Mesendoderm (in vitro differentiated cells): ENCODE measurements around the gene ABCG4.

Source experiments
- DNase-seq: peaks from one replicate; pipeline ENCODE4 v3.0.0; 2013
- H2AK5ac ChIP-seq: 2 replicates; pipeline ENCODE4 v1.6.1; 2013; ENCODE audit warnings: low read length, inconsistent platforms
- H2BK120ac ChIP-seq: 2 replicates; pipeline ENCODE4 v1.6.1; 2013; ENCODE audit warnings: low read depth, mild to moderate bottlenecking, low read length, moderate library complexity, mixed read lengths
- H2BK15ac ChIP-seq: replicated peaks from 2 replicates; pipeline ENCODE4 v1.6.1; 2013; ENCODE audit warnings: low read depth, mild to moderate bottlenecking, moderate library complexity
- H2BK5ac ChIP-seq: 2 replicates; pipeline ENCODE4 v1.6.1; 2013; ENCODE audit warnings: low read length, inconsistent platforms
- H3K18ac ChIP-seq: 2 replicates; pipeline ENCODE4 v1.6.1; 2013; ENCODE audit warnings: mild to moderate bottlenecking, low read length, mixed read lengths
- H3K23ac ChIP-seq: one replicate; pipeline ENCODE4 v1.6.1; 2013; ENCODE audit warnings: low read length
- H3K27ac ChIP-seq: 2 replicates; pipeline ENCODE4 v1.5.1; 2013; ENCODE audit warnings: low read depth, mild to moderate bottlenecking, inconsistent platforms, low read length, moderate library complexity
- H3K27me3 ChIP-seq: 2 replicates; pipeline ENCODE4 v1.6.1; 2013; ENCODE audit warnings: low read length, control low read depth, mild to moderate bottlenecking, inconsistent platforms; ENCODE audit not compliant: insufficient read depth, poor library complexity
- H3K36me3 ChIP-seq: 2 replicates; pipeline ENCODE4 v1.6.1; 2013; ENCODE audit warnings: low read length, inconsistent platforms; ENCODE audit not compliant: control insufficient read depth, insufficient read depth
- H3K4ac ChIP-seq: one replicate; pipeline ENCODE4 v1.6.1; 2013; ENCODE audit warnings: low read depth, mild to moderate bottlenecking, low read length, moderate library complexity
- H3K4me1 ChIP-seq: 2 replicates; pipeline ENCODE4 v1.6.1; 2013; ENCODE audit warnings: low read depth, low read length, inconsistent platforms; ENCODE audit not compliant: control insufficient read depth
- H3K4me2 ChIP-seq: 2 replicates; pipeline ENCODE4 v1.6.1; 2013; ENCODE audit warnings: low read length
- H3K4me3 ChIP-seq: 2 replicates; pipeline ENCODE4 v1.5.1; 2013; ENCODE audit warnings: mild to moderate bottlenecking, low read length
- H3K56ac ChIP-seq: one replicate; pipeline ENCODE4 v1.6.1; 2013; ENCODE audit warnings: low read length
- H3K79me1 ChIP-seq: 2 replicates; pipeline ENCODE4 v1.6.1; 2013; ENCODE audit warnings: low read length, inconsistent platforms
- H3K79me2 ChIP-seq: 2 replicates; pipeline ENCODE4 v1.6.1; 2013; ENCODE audit warnings: mild to moderate bottlenecking, low read length; ENCODE audit not compliant: control insufficient read depth, insufficient read depth
- H3K9ac ChIP-seq: 2 replicates; pipeline ENCODE4 v1.6.1; 2013; ENCODE audit warnings: low read length, inconsistent platforms
- H4K5ac ChIP-seq: one replicate; pipeline ENCODE4 v1.6.1; 2013; ENCODE audit warnings: low read length
- H4K8ac ChIP-seq: one replicate; pipeline ENCODE4 v1.6.1; 2013; ENCODE audit warnings: low read depth, mild to moderate bottlenecking, control low read depth, low read length, moderate library complexity
- WGBS: extraction: QIAGEN DNeasy Blood & Tissue Kit; methylation state at CpG from one replicate; pipeline ENCODE4 v1.1.7; 2013; ENCODE audit warnings: low lambda C conversion rate, missing lambda C conversion rate; ENCODE audit not compliant: insufficient coverage; ENCODE audit errors: extremely low coverage; 5-methylcytosine and 5-hydroxymethylcytosine counted together

Gene ABCG4

DNA sequence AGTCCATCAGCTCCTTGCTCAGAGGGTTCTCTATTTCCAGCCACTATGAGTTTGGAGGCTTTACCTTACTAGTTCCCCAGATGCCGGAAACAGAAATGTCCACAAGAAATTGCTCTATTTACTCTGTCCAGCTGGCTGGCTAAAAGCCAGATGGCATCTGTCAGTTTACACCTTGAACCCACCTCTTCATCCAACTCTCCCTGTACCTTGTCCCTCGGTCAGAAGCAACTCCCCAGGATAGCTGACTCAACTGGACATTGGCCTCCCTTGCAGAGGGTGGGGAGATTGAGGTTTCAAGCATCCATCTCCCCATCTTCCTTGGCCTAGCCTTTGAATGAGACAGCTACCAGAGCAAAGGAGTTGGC, 40.0 kb upstream of the ABCG4 start:
- Histone ChIP-seq H4K8ac (no peak overlapping the region), H3K4me1 (peaks cover 13% of the 10 kb centered on the region), H3K4ac (no peak overlapping the region), H3K79me2 (no peaks in the 10 kb centered on the region), H2BK15ac (no peak overlapping the region), H4K5ac (no peak overlapping the region), H3K27ac (no peak overlapping the region), H2AK5ac (no peak overlapping the region), H3K18ac (no peak overlapping the region), H3K4me3 (no peak overlapping the region), H2BK120ac (no peak overlapping the region), H3K79me1 (no peaks in the 10 kb centered on the region), H3K27me3 (no peaks in the 10 kb centered on the region), H3K36me3 (no peaks in the 10 kb centered on the region), H3K23ac (no peak overlapping the region), H3K56ac (no peak overlapping the region), H2BK5ac (no peak overlapping the region), H3K4me2 (peak overlapping the region; percentile 1), H3K9ac (no peak overlapping the region)
- no peak for DNase-seq
- no CpG with 5 or more reads among the region's 2 CpGs for WGBS

DNA sequence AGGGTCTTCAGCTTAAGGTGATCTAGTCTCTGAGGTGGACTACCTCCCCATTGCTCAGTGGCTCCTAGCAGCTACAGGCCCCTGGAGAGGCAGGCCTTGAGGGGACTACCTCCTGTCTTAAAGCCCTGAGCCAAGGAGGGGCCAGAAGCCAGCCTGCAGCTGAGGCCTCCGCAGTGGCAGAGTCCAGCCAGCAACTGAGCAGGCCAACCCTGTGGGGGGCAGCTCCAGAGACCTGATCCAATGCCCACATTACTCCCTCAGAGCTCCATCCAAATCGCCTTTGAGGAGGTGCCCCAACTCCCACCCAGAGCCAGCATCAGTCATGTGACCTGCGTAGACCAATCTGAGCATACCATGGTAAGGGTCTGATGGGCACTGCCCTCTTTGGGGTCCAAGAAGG, 39.0 kb upstream of the ABCG4 start:
- no peaks in the 10 kb centered on the region for H3K27me3 ChIP-seq
- H4K5ac ChIP-seq, result no peak overlapping the region
- no peak overlapping the region for H3K4me2 ChIP-seq
- H2AK5ac ChIP-seq, result no peak overlapping the region
- H3K23ac ChIP-seq, result no peak overlapping the region
- no peak overlapping the region for H2BK5ac ChIP-seq
- WGBS, result no CpG with 5 or more reads among the region's 3 CpGs
- H3K18ac ChIP-seq, result no peak overlapping the region
- H3K79me1 ChIP-seq, result no peaks in the 10 kb centered on the region
- H3K4me3 ChIP-seq, result no peak overlapping the region
- H2BK120ac ChIP-seq, result no peak overlapping the region
- DNase-seq, result no peak
- H3K9ac ChIP-seq, result no peak overlapping the region
- H3K79me2 ChIP-seq, result no peaks in the 10 kb centered on the region
- H2BK15ac ChIP-seq, result no peak overlapping the region
- H3K36me3 ChIP-seq, result no peaks in the 10 kb centered on the region
- no peak overlapping the region for H3K27ac ChIP-seq
- H4K8ac ChIP-seq, result no peak overlapping the region
- H3K56ac ChIP-seq, result no peak overlapping the region
- peaks cover 13% of the 10 kb centered on the region for H3K4me1 ChIP-seq
- H3K4ac ChIP-seq, result no peak overlapping the region

DNA sequence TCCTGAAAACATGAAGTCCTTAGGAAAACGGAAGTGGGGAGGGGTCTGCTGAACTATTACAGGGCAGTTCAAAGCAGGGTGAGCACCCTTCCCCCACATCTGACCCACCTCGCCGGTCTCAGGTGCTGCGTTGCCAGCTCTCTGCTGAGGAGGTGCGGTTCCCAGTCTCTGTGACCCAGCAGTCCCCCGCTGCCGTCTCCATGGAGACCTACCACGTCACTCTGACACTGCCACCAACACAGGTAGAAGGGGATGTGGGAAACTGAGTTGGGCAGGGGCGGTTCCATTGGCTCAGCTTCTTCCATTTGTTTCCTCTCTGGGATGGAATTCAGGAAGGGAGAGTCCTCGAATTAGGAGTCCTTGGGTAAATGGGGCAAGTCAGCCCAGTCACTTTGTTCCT, 38.4 kb upstream of the ABCG4 start:
- no peak overlapping the region for H3K4me3 ChIP-seq
- no peak for DNase-seq
- peak overlapping the region; percentile 15 for H3K56ac ChIP-seq
- no peak overlapping the region for H3K27ac ChIP-seq
- H3K36me3 ChIP-seq, result no peaks in the 10 kb centered on the region
- no peak overlapping the region for H3K4me2 ChIP-seq
- H3K23ac ChIP-seq, result no peak overlapping the region
- H2BK5ac ChIP-seq, result no peak overlapping the region
- peaks cover 13% of the 10 kb centered on the region for H3K4me1 ChIP-seq
- H3K18ac ChIP-seq, result no peak overlapping the region
- H3K27me3 ChIP-seq, result no peaks in the 10 kb centered on the region
- H4K5ac ChIP-seq, result no peak overlapping the region
- H3K9ac ChIP-seq, result no peak overlapping the region
- no peak overlapping the region for H2AK5ac ChIP-seq
- H3K4ac ChIP-seq, result no peak overlapping the region
- no peak overlapping the region for H2BK120ac ChIP-seq
- WGBS, result no CpG with 5 or more reads among the region's 10 CpGs
- H3K79me1 ChIP-seq, result no peaks in the 10 kb centered on the region
- H3K79me2 ChIP-seq, result no peaks in the 10 kb centered on the region
- H4K8ac ChIP-seq, result no peak overlapping the region
- no peak overlapping the region for H2BK15ac ChIP-seq

DNA sequence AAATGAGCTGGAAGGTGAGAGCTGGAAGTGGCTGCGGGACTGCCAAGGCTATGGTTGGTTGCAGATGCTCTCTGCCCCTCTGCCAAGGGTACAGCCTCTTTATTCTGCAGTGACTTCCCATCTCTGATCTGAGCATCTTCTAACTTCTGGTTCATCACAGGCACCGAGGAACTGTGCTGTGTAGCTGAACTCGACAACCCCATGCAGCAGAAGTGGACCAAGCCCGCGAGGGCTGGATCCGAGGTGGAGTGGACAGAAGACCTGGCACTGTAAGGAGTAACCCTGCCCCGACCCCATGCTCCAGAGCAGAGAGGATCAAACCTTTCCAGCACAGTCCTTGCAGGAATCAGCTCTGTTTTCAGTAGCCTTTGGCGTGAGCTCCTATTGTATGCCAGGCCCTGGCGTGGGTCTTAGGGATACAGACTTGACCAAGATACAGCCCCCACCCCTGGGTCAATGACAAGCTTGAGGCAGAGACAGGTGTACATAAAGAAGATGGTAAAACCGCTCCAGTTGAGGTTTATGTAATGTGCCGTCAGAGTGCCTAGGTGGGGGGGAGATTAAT, 37.4 kb upstream of the ABCG4 start:
- Histone ChIP-seq H2AK5ac (no peak overlapping the region), H3K79me1 (no peaks in the 10 kb centered on the region), H3K4me3 (no peak overlapping the region), H3K4me1 (peaks cover 11% of the 10 kb centered on the region), H3K18ac (no peak overlapping the region), H3K27me3 (no peaks in the 10 kb centered on the region), H3K4ac (no peak overlapping the region), H4K5ac (no peak overlapping the region), H3K9ac (no peak overlapping the region), H2BK120ac (no peak overlapping the region), H3K27ac (no peak overlapping the region), H2BK15ac (no peak overlapping the region), H3K23ac (no peak overlapping the region), H2BK5ac (no peak overlapping the region), H3K36me3 (no peaks in the 10 kb centered on the region), H3K79me2 (no peaks in the 10 kb centered on the region), H3K56ac (no peak overlapping the region), H4K8ac (no peak overlapping the region), H3K4me2 (no peak overlapping the region)
- DNase-seq, result no peak
- no CpG with 5 or more reads among the region's 11 CpGs for WGBS

DNA sequence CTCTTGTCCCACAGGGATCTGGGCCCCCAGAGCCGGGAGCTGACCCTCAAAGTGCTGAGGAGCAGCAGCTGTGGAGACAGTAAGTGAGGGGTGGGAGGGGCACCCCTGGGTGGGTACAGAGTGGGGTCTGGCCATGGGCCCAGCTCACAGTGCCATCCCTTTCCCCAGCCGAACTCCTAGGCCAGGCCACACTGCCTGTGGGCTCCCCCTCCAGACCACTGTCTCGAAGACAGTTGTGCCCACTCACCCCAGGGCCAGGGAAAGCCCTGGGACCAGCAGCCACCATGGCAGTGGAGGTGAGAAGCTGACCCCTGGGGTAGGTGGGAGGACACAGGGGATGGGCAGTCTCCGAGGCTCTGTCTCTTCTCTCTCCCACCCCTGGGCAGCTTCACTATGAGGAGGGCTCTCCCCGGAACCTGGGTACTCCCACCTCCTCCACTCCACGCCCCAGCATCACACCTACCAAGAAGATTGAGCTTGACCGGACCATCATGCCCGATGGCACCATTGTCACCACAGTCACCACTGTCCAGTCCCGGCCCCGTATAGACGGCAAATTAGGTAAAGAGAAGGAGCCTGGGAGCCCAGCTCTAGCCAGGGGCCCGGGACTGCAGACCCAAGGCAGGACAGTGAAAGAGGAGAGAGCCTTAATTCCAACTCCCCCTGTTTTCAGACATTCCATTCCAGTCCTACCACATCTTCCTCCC, 36.4 kb upstream of the ABCG4 start:
- Histone ChIP-seq H3K4me3 (no peak overlapping the region), H3K27ac (no peak overlapping the region), H3K4me2 (no peak overlapping the region), H3K27me3 (no peaks in the 10 kb centered on the region), H3K79me2 (no peaks in the 10 kb centered on the region), H2BK5ac (no peak overlapping the region), H2AK5ac (no peak overlapping the region), H3K9ac (no peak overlapping the region), H4K5ac (no peak overlapping the region), H3K36me3 (no peaks in the 10 kb centered on the region), H2BK120ac (no peak overlapping the region), H4K8ac (no peak overlapping the region), H3K4ac (no peak overlapping the region), H3K4me1 (peaks cover 8% of the 10 kb centered on the region), H3K79me1 (no peaks in the 10 kb centered on the region), H3K56ac (no peak overlapping the region), H2BK15ac (no peak overlapping the region), H3K18ac (no peak overlapping the region), H3K23ac (no peak overlapping the region)
- DNase-seq, result no peak
- no CpG with 5 or more reads among the region's 12 CpGs for WGBS

DNA sequence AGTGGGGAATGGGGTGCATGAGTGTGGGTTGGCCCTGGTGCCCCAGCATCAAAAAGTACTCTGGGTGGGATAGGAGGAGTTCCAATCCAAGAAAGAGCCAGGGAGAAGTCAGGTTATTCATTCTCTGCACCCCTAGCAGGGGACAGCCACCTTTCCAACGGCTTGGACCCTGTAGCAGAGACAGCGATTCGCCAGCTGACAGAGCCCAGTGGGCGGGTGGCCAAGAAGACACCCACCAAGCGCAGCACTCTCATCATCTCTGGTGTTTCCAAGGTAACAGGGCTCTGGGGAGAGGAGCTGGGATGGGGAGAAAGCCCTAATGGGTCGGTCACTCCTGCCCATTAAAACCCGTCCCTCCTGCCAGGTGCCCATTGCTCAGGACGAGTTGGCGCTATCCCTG, 35.1 kb upstream of the ABCG4 start:
- Histone ChIP-seq H2BK120ac (no peak overlapping the region), H3K4me1 (peaks cover 2% of the 10 kb centered on the region)

More for the DNA sequence above, 35.1 kb upstream of the ABCG4 start:
- Histone ChIP-seq H3K4me2 (no peak overlapping the region), H2BK15ac (no peak overlapping the region), H3K79me2 (no peaks in the 10 kb centered on the region), H3K27ac (no peak overlapping the region), H3K36me3 (no peaks in the 10 kb centered on the region), H3K18ac (no peak overlapping the region), H3K23ac (no peak overlapping the region), H3K27me3 (no peaks in the 10 kb centered on the region), H3K9ac (no peak overlapping the region), H3K79me1 (no peaks in the 10 kb centered on the region), H4K8ac (no peak overlapping the region), H4K5ac (no peak overlapping the region), H2BK5ac (no peak overlapping the region), H3K56ac (no peak overlapping the region), H3K4me3 (no peak overlapping the region), H2AK5ac (no peak overlapping the region), H3K4ac (no peak overlapping the region)
- DNase-seq, result no peak
- no CpG with 5 or more reads among the region's 9 CpGs for WGBS
